CD4-positive, CD25-positive, alpha-beta regulatory T cell (primary cell): ENCODE results near the gene TAGLN. TPM values are rescaled to one million over a fixed set of nuclear protein-coding genes. Genes with fewer than 3 reads are reported as not detected.
A peak's percentile ranks its signal among the peaks of the same experiment; 100 is the strongest.

Experiments
- ATAC-seq, 2 donors: fragments of 150-1000 bp; cut with Tn5 transposase; one replicate each; pipeline ENCODE4 v1.10.0; 2021; ENCODE audit warnings: low read depth in 2 of 2, moderate number of reproducible peaks in 2 of 2, moderate library complexity in 1 of 2
- DNase-seq, 3 donors: peaks; one replicate each; pipeline versions ENCODE4 v3.0.0 to v3.0.0-alpha.2; 2012 to 2022; ENCODE audit warnings: mixed read lengths in 1 of 3
- H3K27ac ChIP-seq: one replicate; pipeline ENCODE4 v1.7.0; 2013; ENCODE audit warnings: mild to moderate bottlenecking, low read length; ENCODE audit not compliant: insufficient read depth, poor library complexity, severe bottlenecking
- H3K27me3 ChIP-seq: one replicate; pipeline ENCODE4 v1.7.0; 2013; ENCODE audit warnings: low read length; ENCODE audit not compliant: control insufficient read depth, insufficient read depth
- H3K36me3 ChIP-seq: one replicate; pipeline ENCODE4 v1.7.0; 2013; ENCODE audit warnings: mild to moderate bottlenecking, low read length, moderate library complexity; ENCODE audit not compliant: control insufficient read depth, insufficient read depth
- H3K4me1 ChIP-seq: 2 replicates; pipeline ENCODE4 v1.7.0; 2013; ENCODE audit warnings: mild to moderate bottlenecking, low read length; ENCODE audit not compliant: insufficient read depth, control insufficient read depth, poor library complexity, severe bottlenecking
- H3K4me3 ChIP-seq: one replicate; pipeline ENCODE4 v1.7.0; 2013; ENCODE audit warnings: low read depth, mild to moderate bottlenecking, low read length, moderate library complexity
- H3K9me3 ChIP-seq, 2 experiments: 1 replicate in 1 of 2; 2 replicates in 1 of 2; pipeline ENCODE4 v1.7.0; 2013; ENCODE audit warnings: low read length in 2 of 2, mild to moderate bottlenecking in 1 of 2, moderate library complexity in 1 of 2; ENCODE audit not compliant: control insufficient read depth in 2 of 2
- H3K27ac Mint-ChIP-seq, 3 donors: one replicate each; pipeline ENCODE4 v1.8.0; 2020 to 2022; ENCODE audit warnings: mild to moderate bottlenecking in 3 of 3, mixed read lengths in 3 of 3, moderate library complexity in 2 of 3
- H3K27me3 Mint-ChIP-seq: one replicate; pipeline ENCODE4 v1.8.0; 2022; ENCODE audit warnings: mild to moderate bottlenecking, mixed read lengths
- H3K36me3 Mint-ChIP-seq: one replicate; pipeline ENCODE4 v1.8.0; 2020; ENCODE audit warnings: mixed read lengths
- H3K4me1 Mint-ChIP-seq, 4 donors: one replicate each; pipeline ENCODE4 v1.8.0; 2020 to 2022; ENCODE audit warnings: mixed read lengths in 4 of 4, mild to moderate bottlenecking in 1 of 4
- H3K4me3 Mint-ChIP-seq, 4 donors: one replicate each; pipeline ENCODE4 v1.8.0; 2020 to 2022; ENCODE audit warnings: mild to moderate bottlenecking in 4 of 4, mixed read lengths in 4 of 4, moderate library complexity in 3 of 4
- H3K9me3 Mint-ChIP-seq, 7 donors: one replicate each; pipeline ENCODE4 v1.8.0; 2020 to 2022; ENCODE audit warnings: mixed read lengths in 7 of 7, mild to moderate bottlenecking in 3 of 7, moderate library complexity in 2 of 7
- polyA plus RNA-seq, 4 donors: library from polyadenylated mRNA; unstranded; fragments of 300-500 nt; fragmentation: Illumina TruSeq; gene quantifications; one replicate each; pipeline ENCODE4 v1.2.3, GENCODE V29; 2021
- total RNA-seq: library from RNA; stranded (reverse); gene quantifications from one replicate; pipeline ENCODE4 v1.2.3, GENCODE V29; 2022

The TAGLN gene
- total and polyA plus RNA-seq, 5 donors from 2014 or later: 0.25 to 11.7 (median 0.89) TPM

DNA sequence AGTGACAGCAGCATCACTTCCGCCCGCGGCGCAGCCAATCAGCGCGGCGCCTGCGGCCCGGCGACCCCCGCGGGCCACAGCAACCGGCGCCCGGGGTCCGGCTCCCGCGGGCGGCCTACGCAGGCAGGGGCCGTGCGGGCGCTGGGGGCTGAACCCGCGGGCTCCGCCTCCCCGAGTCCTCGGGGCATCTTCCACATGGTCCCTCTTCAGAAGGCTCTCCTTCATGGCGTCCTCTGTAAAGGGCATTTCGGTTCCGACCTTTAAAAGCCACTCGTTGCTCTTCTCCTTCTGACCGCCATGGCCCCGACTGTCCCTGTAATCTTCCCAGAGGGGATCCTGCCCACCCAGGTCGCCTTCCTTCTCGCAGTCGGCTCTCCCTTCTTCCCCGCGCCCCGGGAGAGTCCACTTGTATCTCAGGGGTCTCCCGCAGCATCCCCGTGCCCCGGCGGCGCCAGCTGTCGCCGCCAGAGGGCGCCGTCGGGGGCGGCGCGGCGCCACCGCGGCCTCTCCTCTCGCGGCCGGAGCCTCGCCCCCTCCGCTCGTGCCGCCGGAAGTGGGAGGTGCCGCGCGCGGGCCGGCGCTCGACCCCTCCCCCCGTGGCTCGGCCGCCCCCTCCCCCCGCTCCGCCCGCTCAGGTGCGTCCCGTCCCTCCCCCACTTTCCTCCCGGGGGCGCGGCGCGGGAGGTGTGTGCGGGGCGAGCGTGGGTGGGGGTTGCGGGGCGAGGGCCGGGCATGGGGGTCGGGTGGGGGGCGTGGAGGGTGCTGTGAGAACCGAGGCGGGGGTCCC lies 33.1 kb downstream of the TAGLN start, which contains the start of gene RNF214:
TSS of gene RNF214 (plus strand) at position 580 of the 787 bp plus-strand sequence. CDS start 1,602 bp downstream, outside the sequence.
- peaks cover 0 to 59% (median 42%) of the 10 kb centered on the region in 4 donors for H3K4me1 Mint-ChIP-seq

DNA sequence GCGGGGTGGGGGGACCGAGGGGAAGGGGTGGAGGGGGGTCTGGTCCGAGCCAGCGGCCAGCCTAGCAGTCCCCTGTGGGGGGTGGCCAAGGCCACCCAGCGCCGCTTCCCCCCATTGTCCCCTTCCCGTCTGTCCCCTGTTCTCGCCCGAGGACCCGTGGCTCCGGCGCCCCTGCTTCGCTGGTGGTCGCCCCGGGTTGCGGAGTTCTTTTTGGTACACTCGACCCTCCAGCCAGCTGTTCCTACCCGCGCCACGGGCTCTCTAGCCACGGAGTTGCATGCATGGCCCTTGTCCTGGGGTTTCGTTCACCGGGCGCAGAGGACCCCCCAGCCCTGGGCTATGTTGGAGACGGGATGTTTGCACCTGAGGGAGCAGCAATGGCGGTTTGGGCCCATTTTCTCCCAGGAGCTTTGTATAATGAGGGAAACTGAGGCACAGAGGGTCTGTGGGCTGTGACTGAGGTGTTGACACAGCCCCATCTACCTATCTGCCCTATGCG lies 33.8 kb downstream of the TAGLN start:
- Mint-ChIP-seq H3K9me3 (peaks cover 0 to 1% (median 0%) of the 10 kb centered on the region in 7 donors), H3K4me1 (peaks cover 0 to 55% (median 41%) of the 10 kb centered on the region in 4 donors), H3K4me3 (peak overlapping the region; percentile 83 to 91 (median 90)), H3K27me3 (no peaks in the 10 kb centered on the region), H3K36me3 (peaks cover 21% of the 10 kb centered on the region), H3K27ac (peak overlapping the region; percentile 90 to 97 (median 92))
- Histone ChIP-seq H3K4me1 (peaks cover 40% of the 10 kb centered on the region), H3K27ac (peak overlapping the region; percentile 92), H3K27me3 (no peaks in the 10 kb centered on the region), H3K4me3 (peak overlapping the region; percentile 51), H3K36me3 (peaks cover 20% of the 10 kb centered on the region), H3K9me3 (no peaks in the 10 kb centered on the region)
- ATAC-seq (peak in 1 of 2 donors; percentile 1), DNase-seq (peak in 1 of 3 donors; percentile 22)

More for the DNA sequence above, 33.1 kb downstream of the TAGLN start, which contains the start of gene RNF214:
- Mint-ChIP-seq H3K27me3 (no peaks in the 10 kb centered on the region), H3K27ac (peak within 1 kb of the TSS; percentile 95 to 100 (median 99)), H3K9me3 (peaks cover 0 to 1% (median 0%) of the 10 kb centered on the region in 7 donors), H3K4me3 (peak within 1 kb of the TSS; percentile 93 to 100 (median 98)), H3K36me3 (peaks cover 23% of the 10 kb centered on the region)
- H3K27ac ChIP-seq: peak within 1 kb of the TSS; percentile 92
- H3K4me3 ChIP-seq: peak within 1 kb of the TSS; percentile 97
- no peaks in the 10 kb centered on the region for H3K27me3 ChIP-seq
- peaks cover 26% of the 10 kb centered on the region for H3K36me3 ChIP-seq
- DNase-seq (peak; percentile 74 to 84 (median 77)), ATAC-seq (peak; percentile 76 to 81)
- H3K9me3 ChIP-seq: no peaks in the 10 kb centered on the region
- H3K4me1 ChIP-seq: peaks cover 40% of the 10 kb centered on the region

DNA sequence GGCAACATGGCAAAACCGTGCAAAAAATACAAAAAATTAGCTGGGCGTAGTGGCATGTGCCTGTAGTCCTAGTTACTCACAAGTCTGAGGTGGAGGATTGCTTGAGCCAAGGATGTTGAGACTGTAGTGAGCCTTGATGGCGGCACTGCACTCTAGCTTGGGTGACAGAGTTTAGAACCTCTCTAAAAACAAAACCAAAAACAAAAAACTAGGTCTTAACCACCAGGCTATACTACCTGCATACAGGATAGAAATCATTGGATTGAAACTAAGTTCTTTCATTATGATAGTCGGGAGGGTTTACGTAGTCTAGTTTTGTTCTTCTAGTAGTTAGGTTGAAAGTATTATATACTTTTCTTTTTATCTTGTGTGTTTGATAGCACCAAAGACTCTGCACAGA lies 39.1 kb downstream of the TAGLN start:
- ATAC-seq (no peak), DNase-seq (no peak)
- Histone ChIP-seq H3K27ac (no peak overlapping the region), H3K27me3 (no peaks in the 10 kb centered on the region), H3K4me3 (no peak overlapping the region), H3K4me1 (peaks cover 9% of the 10 kb centered on the region), H3K36me3 (peaks cover 16% of the 10 kb centered on the region), H3K9me3 (no peaks in the 10 kb centered on the region)
- no peak overlapping the region for H3K4me3 Mint-ChIP-seq
- H3K27ac Mint-ChIP-seq: no peak overlapping the region
- peaks cover 0 to 1% (median 0%) of the 10 kb centered on the region in 7 donors for H3K9me3 Mint-ChIP-seq
- no peaks in the 10 kb centered on the region for H3K27me3 Mint-ChIP-seq
- H3K36me3 Mint-ChIP-seq: peaks cover 17% of the 10 kb centered on the region
- peaks cover 0 to 20% (median 13%) of the 10 kb centered on the region in 4 donors for H3K4me1 Mint-ChIP-seq

DNA sequence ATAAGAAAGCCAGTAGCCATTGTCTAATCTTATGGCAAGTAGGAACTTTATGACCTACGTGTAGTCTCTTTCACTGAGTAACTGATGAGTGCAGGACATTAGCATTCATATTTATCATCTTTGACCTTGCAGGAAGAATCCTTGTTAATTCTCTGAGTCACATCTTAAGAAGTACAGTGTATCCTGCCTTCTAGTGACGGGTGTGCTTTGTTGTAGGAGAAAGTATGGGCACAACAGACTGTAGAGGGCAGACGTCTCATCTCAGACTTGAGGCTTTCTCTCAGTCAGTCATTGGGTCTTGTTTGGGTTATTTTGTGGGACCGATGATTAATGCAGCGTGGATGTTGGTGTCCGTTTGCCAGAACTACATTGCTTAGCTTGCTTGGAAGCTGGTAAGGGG lies 40.1 kb downstream of the TAGLN start:
- no peak for ATAC-seq
- DNase-seq: no peak
- Mint-ChIP-seq H3K36me3 (peaks cover 19% of the 10 kb centered on the region), H3K9me3 (peaks cover 0 to 1% (median 0%) of the 10 kb centered on the region in 7 donors), H3K27ac (peak overlapping the region in 1 of 3 donors; percentile 67), H3K27me3 (no peaks in the 10 kb centered on the region), H3K4me1 (peaks cover 0 to 9% (median 3%) of the 10 kb centered on the region in 4 donors), H3K4me3 (no peak overlapping the region)
- Histone ChIP-seq H3K27me3 (no peaks in the 10 kb centered on the region), H3K4me1 (no peaks in the 10 kb centered on the region), H3K4me3 (no peak overlapping the region), H3K27ac (no peak overlapping the region), H3K9me3 (no peaks in the 10 kb centered on the region), H3K36me3 (peaks cover 24% of the 10 kb centered on the region)

DNA sequence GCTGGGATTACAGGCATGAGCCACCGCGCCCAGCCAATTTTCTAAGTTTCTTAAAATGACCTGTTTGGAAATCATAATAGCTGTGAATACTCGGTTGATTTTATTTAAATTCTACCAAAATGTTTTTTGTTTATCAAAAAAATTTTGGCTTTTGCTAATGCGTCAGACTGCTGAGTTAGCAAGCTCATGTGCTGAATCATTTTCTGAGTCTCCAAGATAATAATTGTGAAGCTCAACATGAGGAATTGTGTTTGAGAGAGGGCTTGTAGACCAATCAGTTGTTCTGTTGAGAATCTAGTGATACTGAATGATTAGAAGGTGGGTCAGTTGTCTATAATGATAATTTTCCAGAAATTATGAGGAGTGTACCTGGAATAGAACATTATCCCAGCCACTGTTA lies 49.2 kb downstream of the TAGLN start:
- Mint-ChIP-seq H3K4me1 (peaks cover 0 to 7% (median 2%) of the 10 kb centered on the region in 4 donors), H3K27ac (no peak overlapping the region), H3K9me3 (peaks cover 0 to 3% (median 0%) of the 10 kb centered on the region in 7 donors), H3K27me3 (no peaks in the 10 kb centered on the region), H3K4me3 (no peak overlapping the region), H3K36me3 (peaks cover 47% of the 10 kb centered on the region)
- Histone ChIP-seq H3K36me3 (peaks cover 54% of the 10 kb centered on the region), H3K27ac (no peak overlapping the region), H3K9me3 (no peaks in the 10 kb centered on the region), H3K4me1 (no peaks in the 10 kb centered on the region), H3K4me3 (no peak overlapping the region), H3K27me3 (no peaks in the 10 kb centered on the region)
- ATAC-seq (no peak), DNase-seq (no peak)

DNA sequence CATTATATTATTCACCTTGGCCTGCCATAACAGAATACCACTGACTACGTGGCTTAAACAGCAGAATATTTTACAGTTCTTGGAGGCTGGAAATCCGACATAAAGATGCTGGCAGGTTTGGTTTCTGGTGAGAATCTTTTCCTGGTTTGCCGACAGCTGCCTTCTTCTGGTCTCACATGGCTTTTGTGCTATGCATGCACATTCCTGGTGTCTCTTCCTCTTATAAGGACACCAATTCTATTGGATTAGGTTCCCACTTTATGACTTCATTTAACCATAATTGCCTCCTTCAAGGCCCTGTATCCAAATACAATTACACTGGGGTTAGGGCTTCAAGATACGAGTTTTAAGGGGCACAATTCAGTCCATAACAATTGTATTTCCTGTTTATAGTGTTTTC lies 50.4 kb downstream of the TAGLN start:
- peaks cover 0 to 5% (median 2%) of the 10 kb centered on the region in 4 donors for H3K4me1 Mint-ChIP-seq
- H3K27ac Mint-ChIP-seq: peak overlapping the region in 2 of 3 donors; percentile 19 to 26
- ATAC-seq (no peak), DNase-seq (no peak)
- H3K27me3 ChIP-seq: no peaks in the 10 kb centered on the region
- no peaks in the 10 kb centered on the region for H3K4me1 ChIP-seq
- no peak overlapping the region for H3K4me3 ChIP-seq
- H3K27me3 Mint-ChIP-seq: no peaks in the 10 kb centered on the region
- peaks cover 43% of the 10 kb centered on the region for H3K36me3 Mint-ChIP-seq
- peaks cover 0 to 3% (median 0%) of the 10 kb centered on the region in 7 donors for H3K9me3 Mint-ChIP-seq
- no peak overlapping the region for H3K27ac ChIP-seq
- H3K4me3 Mint-ChIP-seq: no peak overlapping the region
- H3K36me3 ChIP-seq: peaks cover 48% of the 10 kb centered on the region
- no peaks in the 10 kb centered on the region for H3K9me3 ChIP-seq

DNA sequence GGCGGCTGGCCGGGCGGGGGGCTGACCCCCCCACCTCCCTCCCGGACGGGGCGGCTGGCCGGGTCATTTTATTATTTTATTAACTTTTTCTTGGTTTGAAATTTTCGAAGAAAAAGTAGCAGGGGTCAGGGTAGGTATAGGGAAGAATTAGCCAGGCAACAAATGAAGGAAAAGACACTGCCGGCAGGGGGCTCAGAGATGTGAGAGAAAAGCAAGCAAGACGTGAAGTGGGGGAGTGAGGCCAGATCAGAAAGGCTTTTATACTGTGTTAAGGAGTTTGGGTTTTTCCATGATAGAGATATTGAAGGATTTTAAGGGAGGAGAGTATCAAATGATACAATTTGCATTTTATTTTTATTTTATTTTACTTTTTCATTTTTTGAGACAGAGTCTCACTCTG lies 52.3 kb downstream of the TAGLN start:
- Mint-ChIP-seq H3K36me3 (peaks cover 47% of the 10 kb centered on the region), H3K27ac (peak overlapping the region in 1 of 3 donors; percentile 58)
- ATAC-seq: no peak

More for the DNA sequence above, 52.3 kb downstream of the TAGLN start:
- no peak for DNase-seq
- Histone ChIP-seq H3K27me3 (no peaks in the 10 kb centered on the region), H3K9me3 (no peaks in the 10 kb centered on the region), H3K4me1 (no peaks in the 10 kb centered on the region), H3K4me3 (no peak overlapping the region), H3K36me3 (peaks cover 34% of the 10 kb centered on the region), H3K27ac (no peak overlapping the region)
- no peaks in the 10 kb centered on the region for H3K27me3 Mint-ChIP-seq
- peaks cover 0 to 3% (median 0%) of the 10 kb centered on the region in 7 donors for H3K9me3 Mint-ChIP-seq
- peaks cover 0 to 14% (median 6%) of the 10 kb centered on the region in 4 donors for H3K4me1 Mint-ChIP-seq
- no peak overlapping the region for H3K4me3 Mint-ChIP-seq
